Neural cell (in vitro differentiated cells): ENCODE data around the gene MDM1.

Source experiments
- CTCF ChIP-seq: fragments of 450-650 bp; IDR thresholded peaks from 2 replicates; pipeline ENCODE4 v1.5.1; 2014; ENCODE audit warnings: antibody characterized with exemption, mild to moderate bottlenecking, moderate library complexity; ENCODE audit not compliant: poor library complexity, severe bottlenecking
- EP300 ChIP-seq: fragments of 450-650 bp; conservative IDR thresholded peaks from 2 replicates; pipeline ENCODE4 v1.6.1; 2014; ENCODE audit warnings: antibody characterized with exemption, mild to moderate bottlenecking, moderate library complexity; ENCODE audit not compliant: poor library complexity, severe bottlenecking
- MXI1 ChIP-seq: fragments of 450-650 bp; conservative IDR thresholded peaks from 2 replicates; pipeline ENCODE4 v1.6.1; 2014; ENCODE audit warnings: antibody characterized with exemption, mild to moderate bottlenecking; ENCODE audit not compliant: poor library complexity, severe bottlenecking

DNA sequence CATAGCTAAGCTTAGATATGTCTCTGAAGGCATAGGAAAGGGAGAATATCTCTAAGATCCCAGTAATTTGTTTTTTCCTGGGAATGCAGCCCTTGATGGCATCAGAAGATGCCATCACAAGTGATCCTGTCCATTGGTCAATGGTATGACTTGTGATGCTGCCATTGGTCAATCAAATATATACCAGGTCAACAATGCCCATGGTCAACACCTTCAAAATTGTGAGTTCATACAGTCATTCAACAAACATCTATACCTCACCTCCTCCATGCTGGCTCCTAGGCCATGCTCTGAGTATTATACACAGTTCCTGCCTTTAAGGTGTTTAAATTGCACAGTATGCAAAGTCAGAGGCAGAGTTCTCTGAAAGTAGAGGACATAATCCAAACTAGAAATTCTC is 59.4 kb downstream of the MDM1 start:
- TF ChIP-seq CTCF (no peak), EP300 (no peak), MXI1 (no peak)
